ENCODE data around the gene PASD1. TPM values are rescaled to one million over a fixed set of nuclear protein-coding genes. Genes with fewer than 3 reads are reported as not detected.

PASD1 gene
- total RNA-seq, 1 experiment from 2014 or later: not detected

DNA sequence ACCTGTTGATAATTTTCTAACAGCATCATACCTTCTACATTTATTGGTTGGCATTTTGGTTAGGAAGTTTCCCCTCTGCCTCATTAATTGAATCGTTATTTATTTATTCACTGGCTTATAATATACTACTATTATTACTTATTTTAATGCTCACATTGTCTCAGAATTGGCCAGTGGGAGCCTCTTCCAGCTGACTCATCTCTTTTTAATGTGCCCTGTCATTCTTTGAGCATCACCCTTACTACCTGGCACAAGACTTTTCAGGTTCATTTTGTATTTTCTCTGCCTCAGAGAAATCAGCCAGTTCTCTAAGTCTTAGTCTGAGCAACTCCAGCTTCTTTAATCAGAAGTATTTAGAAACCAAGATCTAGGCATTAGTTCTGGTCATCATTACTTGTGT, 71.5 kb downstream of the PASD1 start:
- no peak for TF ChIP-seq SIN3A (IDR thresholded peaks at IDR 0.05; ENCODE audit: borderline replicate concordance, insufficient read depth, low read depth, low read length)
- TF ChIP-seq, protein P1, sequence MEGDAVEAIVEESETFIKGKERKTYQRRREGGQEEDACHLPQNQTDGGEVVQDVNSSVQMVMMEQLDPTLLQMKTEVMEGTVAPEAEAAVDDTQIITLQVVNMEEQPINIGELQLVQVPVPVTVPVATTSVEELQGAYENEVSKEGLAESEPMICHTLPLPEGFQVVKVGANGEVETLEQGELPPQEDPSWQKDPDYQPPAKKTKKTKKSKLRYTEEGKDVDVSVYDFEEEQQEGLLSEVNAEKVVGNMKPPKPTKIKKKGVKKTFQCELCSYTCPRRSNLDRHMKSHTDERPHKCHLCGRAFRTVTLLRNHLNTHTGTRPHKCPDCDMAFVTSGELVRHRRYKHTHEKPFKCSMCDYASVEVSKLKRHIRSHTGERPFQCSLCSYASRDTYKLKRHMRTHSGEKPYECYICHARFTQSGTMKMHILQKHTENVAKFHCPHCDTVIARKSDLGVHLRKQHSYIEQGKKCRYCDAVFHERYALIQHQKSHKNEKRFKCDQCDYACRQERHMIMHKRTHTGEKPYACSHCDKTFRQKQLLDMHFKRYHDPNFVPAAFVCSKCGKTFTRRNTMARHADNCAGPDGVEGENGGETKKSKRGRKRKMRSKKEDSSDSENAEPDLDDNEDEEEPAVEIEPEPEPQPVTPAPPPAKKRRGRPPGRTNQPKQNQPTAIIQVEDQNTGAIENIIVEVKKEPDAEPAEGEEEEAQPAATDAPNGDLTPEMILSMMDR (IDR thresholded peaks at IDR 0.05): no peak
- no peak for TF ChIP-seq TCF7L2 (IDR thresholded peaks at IDR 0.05; ENCODE audit: low read depth, low read length)
- TF ChIP-seq POLR2AphosphoS5 (IDR thresholded peaks at IDR 0.05; ENCODE audit: low read depth, low read length): no peak
- TF ChIP-seq, protein P2, sequence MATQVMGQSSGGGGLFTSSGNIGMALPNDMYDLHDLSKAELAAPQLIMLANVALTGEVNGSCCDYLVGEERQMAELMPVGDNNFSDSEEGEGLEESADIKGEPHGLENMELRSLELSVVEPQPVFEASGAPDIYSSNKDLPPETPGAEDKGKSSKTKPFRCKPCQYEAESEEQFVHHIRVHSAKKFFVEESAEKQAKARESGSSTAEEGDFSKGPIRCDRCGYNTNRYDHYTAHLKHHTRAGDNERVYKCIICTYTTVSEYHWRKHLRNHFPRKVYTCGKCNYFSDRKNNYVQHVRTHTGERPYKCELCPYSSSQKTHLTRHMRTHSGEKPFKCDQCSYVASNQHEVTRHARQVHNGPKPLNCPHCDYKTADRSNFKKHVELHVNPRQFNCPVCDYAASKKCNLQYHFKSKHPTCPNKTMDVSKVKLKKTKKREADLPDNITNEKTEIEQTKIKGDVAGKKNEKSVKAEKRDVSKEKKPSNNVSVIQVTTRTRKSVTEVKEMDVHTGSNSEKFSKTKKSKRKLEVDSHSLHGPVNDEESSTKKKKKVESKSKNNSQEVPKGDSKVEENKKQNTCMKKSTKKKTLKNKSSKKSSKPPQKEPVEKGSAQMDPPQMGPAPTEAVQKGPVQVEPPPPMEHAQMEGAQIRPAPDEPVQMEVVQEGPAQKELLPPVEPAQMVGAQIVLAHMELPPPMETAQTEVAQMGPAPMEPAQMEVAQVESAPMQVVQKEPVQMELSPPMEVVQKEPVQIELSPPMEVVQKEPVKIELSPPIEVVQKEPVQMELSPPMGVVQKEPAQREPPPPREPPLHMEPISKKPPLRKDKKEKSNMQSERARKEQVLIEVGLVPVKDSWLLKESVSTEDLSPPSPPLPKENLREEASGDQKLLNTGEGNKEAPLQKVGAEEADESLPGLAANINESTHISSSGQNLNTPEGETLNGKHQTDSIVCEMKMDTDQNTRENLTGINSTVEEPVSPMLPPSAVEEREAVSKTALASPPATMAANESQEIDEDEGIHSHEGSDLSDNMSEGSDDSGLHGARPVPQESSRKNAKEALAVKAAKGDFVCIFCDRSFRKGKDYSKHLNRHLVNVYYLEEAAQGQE (IDR thresholded peaks at IDR 0.05; ENCODE audit: insufficient read depth in 1 of 2, low read depth in 2 of 2, low read length in 1 of 2): no peak
- DNase-seq (ENCODE audit: low read depth, low spot score) (no peak), ATAC-seq (no peak)
- H3K36me3 ChIP-seq (ENCODE audit: control insufficient read depth, insufficient read depth, low read length): no peaks in the 10 kb centered on the region
- H3K27ac ChIP-seq (ENCODE audit: low read length): no peak overlapping the region
- BruUV-seq (replicated peaks): no TSS peak
- no peak overlapping the region for H3K4me3 ChIP-seq (ENCODE audit: low read depth in 2 of 2, low read length in 2 of 2)
- ChIA-PET POLR2A (no interaction called here), CTCF (no interaction called here)
- intact Hi-C loops (cut with micrococcal nuclease; ENCODE audit: unreplicated experiment) (no loop called here), in situ Hi-C loops (cut with HindIII; ENCODE audit: low pct_unique_long_range_greater_than_20kb, low sequenced_read_pairs) (no loop called here)
- H3K4me1 ChIP-seq (ENCODE audit: control insufficient read depth, insufficient read depth, low read length): no peaks in the 10 kb centered on the region
- no peaks in the 10 kb centered on the region for H3K27me3 ChIP-seq (ENCODE audit: control insufficient read depth, insufficient read depth, low read length)
- no peaks in the 10 kb centered on the region for H3K9me3 ChIP-seq (ENCODE audit: control insufficient read depth, insufficient read depth, low read depth, low read length)

DNA sequence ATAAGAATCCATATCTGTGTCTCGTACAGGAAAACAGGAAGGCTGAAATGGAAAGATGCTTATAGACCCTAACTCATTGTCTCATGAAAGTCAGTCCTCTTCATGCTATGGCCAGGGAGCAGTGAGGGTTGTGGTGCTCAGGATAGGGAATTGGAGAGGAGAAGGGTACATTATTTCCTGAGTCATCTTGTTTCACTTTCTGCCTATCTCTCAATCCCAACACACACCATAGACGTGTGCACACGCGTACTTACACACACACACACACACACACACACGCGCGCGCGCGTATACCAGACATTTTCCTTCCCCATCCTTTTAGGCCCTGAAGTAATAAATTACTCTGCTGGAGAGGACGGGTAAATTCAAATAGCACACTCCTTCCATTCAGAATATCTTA, 78.1 kb downstream of the PASD1 start:
- Histone ChIP-seq H3K27me3 (ENCODE audit: control insufficient read depth, insufficient read depth, low read length) (no peaks in the 10 kb centered on the region), H3K4me3 (ENCODE audit: low read depth in 2 of 2, low read length in 2 of 2) (no peak overlapping the region), H3K36me3 (ENCODE audit: control insufficient read depth, insufficient read depth, low read length) (no peaks in the 10 kb centered on the region), H3K9me3 (ENCODE audit: control insufficient read depth, insufficient read depth, low read depth, low read length) (no peaks in the 10 kb centered on the region), H3K4me1 (ENCODE audit: control insufficient read depth, insufficient read depth, low read length) (no peaks in the 10 kb centered on the region), H3K27ac (ENCODE audit: low read length) (no peak overlapping the region)
- ChIA-PET CTCF (no interaction called here), POLR2A (no interaction called here)
- TF ChIP-seq, protein P1 (IDR thresholded peaks at IDR 0.05): no peak
- TF ChIP-seq, protein P2 (IDR thresholded peaks at IDR 0.05; ENCODE audit: insufficient read depth in 1 of 2, low read depth in 2 of 2, low read length in 1 of 2): no peak
- no peak for TF ChIP-seq POLR2AphosphoS5 (IDR thresholded peaks at IDR 0.05; ENCODE audit: low read depth, low read length)
- TF ChIP-seq TCF7L2 (IDR thresholded peaks at IDR 0.05; ENCODE audit: low read depth, low read length): no peak
- TF ChIP-seq SIN3A (IDR thresholded peaks at IDR 0.05; ENCODE audit: borderline replicate concordance, insufficient read depth, low read depth, low read length): no peak
- ATAC-seq (no peak), DNase-seq (ENCODE audit: low read depth, low spot score) (no peak)
- no TSS peak for BruUV-seq (replicated peaks)
- in situ Hi-C loops (cut with HindIII; ENCODE audit: low pct_unique_long_range_greater_than_20kb, low sequenced_read_pairs): no loop called here
- intact Hi-C loops (cut with micrococcal nuclease; ENCODE audit: unreplicated experiment): no loop called here

All from Panc1 (cell line).